HCT116 (cell line): ENCODE measurements around the gene TNFRSF12A. TPM values are rescaled to one million over a fixed set of nuclear protein-coding genes. Genes with fewer than 3 reads are reported as not detected.

Source experiments
- ATAC-seq: fragments of 200-7000 bp; cut with Tn5 transposase; 2 replicates; pipeline ENCODE4 v1.9.1; 2020; ENCODE audit warnings: mild to moderate bottlenecking, moderate library complexity
- BruUV-seq: library from RNA; stranded (reverse); fragments of 400-500 nt; replicated peaks from 2 replicates; lab custom pipeline; 2021; lab: Mats Ljungman, UMichigan
- CTCF ChIA-PET: fragments of 300-600 bp; sonication (Branson Sonifier 250); formaldehyde crosslinking; loops from one replicate; lab custom pipeline; 2021; ENCODE audit warnings: antibody characterized with exemption; lab: Charles Lee
- POLR2A ChIA-PET: fragments of 300-600, 350-600 bp; sonication (Branson Sonifier 250); formaldehyde crosslinking; loops from one replicate; lab custom pipeline; 2021; ENCODE audit warnings: antibody characterized with exemption; lab: Charles Lee
- RAD21 ChIA-PET, 2 experiments: fragments of 300-600 bp; sonication (Branson Sonifier 250); formaldehyde crosslinking; loops; one replicate each; lab custom pipeline; 2023; ENCODE audit warnings: low total read pairs in 2 of 2; ENCODE audit not compliant: uncharacterized antibody in 2 of 2, unreplicated experiment in 2 of 2, low non-redundant PET in 1 of 2; lab: Charles Lee
- DNase-seq: peaks from one replicate; pipeline ENCODE4 v3.0.0-alpha.2; 2010; ENCODE audit warnings: low read depth, low spot score
- H2AFZ ChIP-seq: fragments of 200-600 bp; shearing (Covaris generic), sonication (generic); 2 replicates; pipeline ENCODE4 v1.6.1; 2017; ENCODE audit warnings: low read depth, mixed run types, mixed read lengths, antibody characterized with exemption, low read length; ENCODE audit not compliant: poor library complexity, severe bottlenecking
- H3K27ac ChIP-seq: 2 replicates; pipeline ENCODE4 v1.5.1; 2012; ENCODE audit warnings: low read depth, low read length
- H3K27me3 ChIP-seq: fragments of 200-600 bp; sonication (generic); 2 replicates; pipeline ENCODE4 v1.6.1; 2016; ENCODE audit warnings: mixed run types, low read length, mixed read lengths; ENCODE audit not compliant: insufficient read depth
- H3K36me3 ChIP-seq, 2 experiments: fragments of 200-500 bp in 1 of 2; fragments of 200-600 bp in 1 of 2; sonication (Bioruptor generic) in 1 of 2; sonication (generic) in 1 of 2; 2 replicates each; pipeline versions ENCODE4 v1.5.1 to v1.6.1; 2014 to 2016; ENCODE audit warnings: low read length in 2 of 2, inconsistent platforms in 1 of 2, mixed read lengths in 1 of 2, mixed run types in 1 of 2; ENCODE audit not compliant: insufficient read depth in 2 of 2, control insufficient read depth in 1 of 2
- H3K4me1 ChIP-seq, 2 experiments: fragments of 200-600 bp in 1 of 2; sonication (generic) in 1 of 2; 2 replicates each; pipeline versions ENCODE4 v1.5.1 to v1.6.1; 2012 to 2017; ENCODE audit warnings: low read length in 2 of 2, inconsistent platforms in 1 of 2, mild to moderate bottlenecking in 1 of 2, mixed read lengths in 1 of 2, mixed run types in 1 of 2, moderate library complexity in 1 of 2; ENCODE audit not compliant: insufficient read depth in 2 of 2, control insufficient read depth in 1 of 2
- H3K4me2 ChIP-seq: fragments of 200-600 bp; sonication (generic); 2 replicates; pipeline ENCODE4 v1.6.1; 2017; ENCODE audit warnings: mixed run types, low read length, mixed read lengths
- H3K4me3 ChIP-seq, 2 experiments: fragments of 200-600 bp in 1 of 2; sonication (generic) in 1 of 2; replicated peaks in 1 of 2; 2 replicates each; pipeline ENCODE4 v1.5.1; 2011 to 2016; ENCODE audit warnings: low read length in 2 of 2, control low read depth in 1 of 2, low read depth in 1 of 2, mild to moderate bottlenecking in 1 of 2, mixed read lengths in 1 of 2, mixed run types in 1 of 2
- H3K79me2 ChIP-seq: fragments of 200-600 bp; sonication (generic); 2 replicates; pipeline ENCODE4 v1.6.1; 2017; ENCODE audit warnings: mild to moderate bottlenecking, mixed run types, low read length, moderate library complexity, mixed read lengths; ENCODE audit not compliant: insufficient read depth
- H3K9ac ChIP-seq: fragments of 200-600 bp; sonication (generic); 2 replicates; pipeline ENCODE4 v1.6.1; 2016; ENCODE audit warnings: low read length, mixed read lengths
- H3K9me2 ChIP-seq: fragments of 200-600 bp; sonication (generic), shearing (Covaris generic); 2 replicates; pipeline ENCODE4 v1.6.1; 2017; ENCODE audit warnings: mixed run types, mild to moderate bottlenecking, moderate library complexity; ENCODE audit not compliant: insufficient read depth
- H3K9me3 ChIP-seq, 2 experiments: fragments of 200-500 bp in 1 of 2; fragments of 200-600 bp in 1 of 2; sonication (Bioruptor generic) in 1 of 2; sonication (generic) in 1 of 2; 2 replicates each; pipeline ENCODE4 v1.6.1; 2014 to 2017; ENCODE audit warnings: low read length in 2 of 2, mixed read lengths in 2 of 2, inconsistent platforms in 1 of 2, low read depth in 1 of 2, mild to moderate bottlenecking in 1 of 2, mixed run types in 1 of 2, moderate library complexity in 1 of 2; ENCODE audit not compliant: control insufficient read depth in 1 of 2, insufficient read depth in 1 of 2
- H4K20me1 ChIP-seq: fragments of 200-600 bp; sonication (generic), shearing (Covaris generic); 2 replicates; pipeline ENCODE4 v1.6.1; 2017; ENCODE audit warnings: mixed run types, mild to moderate bottlenecking, moderate library complexity; ENCODE audit not compliant: insufficient read depth
- ATF3 ChIP-seq: IDR thresholded peaks from 2 replicates; pipeline ENCODE4 v1.6.1; 2012
- CBX3 ChIP-seq: IDR thresholded peaks from 2 replicates; pipeline ENCODE4 v1.6.1; 2012; ENCODE audit warnings: low read depth
- CEBPB ChIP-seq: IDR thresholded peaks from 2 replicates; pipeline ENCODE4 v1.6.1; 2012; ENCODE audit warnings: low read depth
- CTCF ChIP-seq, 3 experiments: fragments of 200-600 bp in 1 of 3; sonication (generic) in 1 of 3; IDR thresholded peaks in 2 of 3; conservative IDR thresholded peaks in 1 of 3; 2 replicates each; pipeline ENCODE4 v1.5.1; 2012 to 2017; ENCODE audit warnings: low read depth in 2 of 3, low read length in 2 of 3, antibody characterized with exemption in 1 of 3, borderline replicate concordance in 1 of 3, control low read depth in 1 of 3, mild to moderate bottlenecking in 1 of 3, mixed read lengths in 1 of 3, mixed run types in 1 of 3, moderate library complexity in 1 of 3; ENCODE audit not compliant: insufficient read depth in 1 of 3
- EGR1 ChIP-seq: IDR thresholded peaks from 2 replicates; pipeline ENCODE4 v1.6.1; 2012; ENCODE audit warnings: low read depth
- ELF1 ChIP-seq: IDR thresholded peaks from 2 replicates; pipeline ENCODE4 v1.6.1; 2012; ENCODE audit warnings: low read depth, borderline replicate concordance
- EZH2 ChIP-seq: fragments of 200-600 bp; sonication (generic); IDR thresholded peaks from 2 replicates; pipeline ENCODE4 v1.6.1; 2017; ENCODE audit warnings: antibody characterized with exemption, mixed run types
- FOSL1 ChIP-seq: IDR thresholded peaks from 2 replicates; pipeline ENCODE4 v1.6.1; 2012; ENCODE audit warnings: low read depth
- JUND ChIP-seq: IDR thresholded peaks from 2 replicates; pipeline ENCODE4 v1.6.1; 2012
- POLR2A ChIP-seq: IDR thresholded peaks from 2 replicates; pipeline ENCODE4 v1.7.0; 2011; ENCODE audit warnings: borderline replicate concordance; ENCODE audit not compliant: insufficient read depth, insufficient read length; ENCODE audit errors: extremely low read depth
- RAD21 ChIP-seq: IDR thresholded peaks from 2 replicates; pipeline ENCODE4 v1.6.1; 2012; ENCODE audit warnings: low read depth, mild to moderate bottlenecking
- REST ChIP-seq: IDR thresholded peaks from 2 replicates; pipeline ENCODE4 v1.6.1; 2012; ENCODE audit warnings: low read depth
- SP1 ChIP-seq: IDR thresholded peaks from 2 replicates; pipeline ENCODE4 v1.6.1; 2012; ENCODE audit warnings: low read depth
- SRF ChIP-seq: IDR thresholded peaks from 2 replicates; pipeline ENCODE4 v1.6.1; 2012; ENCODE audit warnings: low read depth
- YY1 ChIP-seq: IDR thresholded peaks from 2 replicates; pipeline ENCODE4 v1.6.1; 2011; ENCODE audit warnings: low read length, low read depth, moderate library complexity, mild to moderate bottlenecking; ENCODE audit not compliant: insufficient replicate concordance; ENCODE audit errors: extremely low read depth
- ZBTB33 ChIP-seq: IDR thresholded peaks from 2 replicates; pipeline ENCODE4 v1.6.1; 2011; ENCODE audit warnings: mild to moderate bottlenecking, low read length, moderate library complexity; ENCODE audit not compliant: insufficient replicate concordance; ENCODE audit errors: extremely low read depth
- ZFX ChIP-seq: fragments of 450-650 bp; IDR thresholded peaks from 2 replicates; pipeline ENCODE4 v1.6.1; 2017
- ZNF274 ChIP-seq: fragments of 200-500 bp; sonication (Bioruptor generic); IDR thresholded peaks from 2 replicates; pipeline ENCODE4 v1.6.1; 2014; ENCODE audit warnings: mild to moderate bottlenecking, low read depth, low read length, inconsistent platforms
- intact Hi-C: fragments of 100-400 bp; cut with micrococcal nuclease; formaldehyde crosslinking; loops from 2 replicates; pipeline ENCODE4 v1.10.0; 2022
- total RNA-seq: library from RNA; stranded (reverse); gene quantifications from one replicate; pipeline ENCODE4 v1.2.1, GENCODE V29; 2021; ENCODE audit not compliant: unreplicated experiment

The TNFRSF12A gene
- total RNA-seq, 1 experiment from 2014 or later, result 188 TPM

GRCh38 chr16:3013491-3013951, 6.6 kb upstream of the TNFRSF12A start:
- TF ChIP-seq ZFX (0 out of 2 replicates have a peak, but pooled peaks have one; percentile 25), JUND (no peak), ZBTB33 (no peak), EGR1 (no peak), EZH2 (no peak), FOSL1 (no peak), ELF1 (no peak), CEBPB (no peak), POLR2A (no peak), SRF (no peak), SP1 (no peak), RAD21 (no peak), CBX3 (no peak), ATF3 (no peak), CTCF (IDR thresholded peaks at IDR 0.05 in 2 of 3, conservative IDR thresholded peaks at IDR 0.05 in 1 of 3; ENCODE audit: borderline replicate concordance in 1 of 3, insufficient read depth in 1 of 3, low read depth in 2 of 3, low read length in 2 of 3) (peak in 1 of 3 experiments; percentile 8; a peak in 1 of 6 replicates), YY1 (no peak), REST (no peak), ZNF274 (no peak)
- H3K27ac ChIP-seq, result peak overlapping the region; percentile 37; the same call in 1 of the 2 replicates
- H3K79me2 ChIP-seq, result no peaks in the 10 kb centered on the region
- intact Hi-C loops, result no loop called here
- H2AFZ ChIP-seq, result no peak overlapping the region
- no peaks in the 10 kb centered on the region for H3K36me3 ChIP-seq
- H3K9ac ChIP-seq, result peak overlapping the region; percentile 48
- no peaks in the 10 kb centered on the region for H3K9me3 ChIP-seq
- ChIA-PET CTCF (interaction anchor here (1.0 kb wide), 1 partner anchor 10 kb away, joined by 3 read pairs; no protein-coding TSS in a partner anchor), RAD21 (no interaction called here), POLR2A (interaction anchor here (1.0 kb wide), 1 partner anchor 9 kb away, joined by 5 read pairs; no protein-coding TSS in a partner anchor)
- DNase-seq (no peak), ATAC-seq (peak; percentile 35)
- peaks cover 52 to 84% of the 10 kb centered on the region in 2 experiments for H3K4me1 ChIP-seq
- peak overlapping the region; percentile 79 for H3K4me2 ChIP-seq
- H3K4me3 ChIP-seq, result peak overlapping the region in 1 of 2 experiments; percentile 22; a peak in 1 of 4 replicates
- H3K9me2 ChIP-seq, result no peaks in the 10 kb centered on the region
- H4K20me1 ChIP-seq, result no peaks in the 10 kb centered on the region
- H3K27me3 ChIP-seq, result no peaks in the 10 kb centered on the region
- no TSS peak for BruUV-seq
